OCI-LY1 (cell line): Measurements from ENCODE around the gene BPNT1.
"Not testable (repeated sequence)": the region's sequence is repeated elsewhere in the genome, so short reads cannot be mapped to it uniquely, and the experiment has no call there.

ENCODE experiments used
- H2AFZ ChIP-seq: fragments of 200-600 bp; sonication (generic), shearing (Covaris generic); 2 replicates; pipeline ENCODE4 v1.6.0; 2014; ENCODE audit warnings: antibody characterized with exemption, mild to moderate bottlenecking, low read length
- H3F3A ChIP-seq: fragments of 200-600 bp; sonication (generic), shearing (Covaris generic); 2 replicates; pipeline ENCODE4 v1.6.0; 2014; ENCODE audit warnings: mild to moderate bottlenecking, antibody characterized with exemption, low read length, moderate library complexity; ENCODE audit not compliant: insufficient read depth
- H3K27ac ChIP-seq: fragments of 200-600 bp; sonication (generic); 2 replicates; pipeline ENCODE4 v1.5.1; 2014; ENCODE audit warnings: low read length, mixed run types, mild to moderate bottlenecking, low read depth; ENCODE audit not compliant: poor library complexity, severe bottlenecking
- H3K27me3 ChIP-seq: fragments of 200-600 bp; sonication (generic); 2 replicates; pipeline ENCODE4 v1.6.0; 2014; ENCODE audit warnings: antibody characterized with exemption, mild to moderate bottlenecking, low read length, moderate library complexity; ENCODE audit not compliant: insufficient read depth
- H3K36me3 ChIP-seq: fragments of 200-600 bp; sonication (generic); 2 replicates; pipeline ENCODE4 v1.6.1; 2014; ENCODE audit warnings: mild to moderate bottlenecking, antibody characterized with exemption, low read length, moderate library complexity, mixed read lengths; ENCODE audit not compliant: insufficient read depth
- H3K4me1 ChIP-seq: fragments of 200-600 bp; sonication (generic); 2 replicates; pipeline ENCODE4 v1.5.1; 2014; ENCODE audit warnings: mild to moderate bottlenecking, low read length, moderate library complexity; ENCODE audit not compliant: insufficient read depth, severe bottlenecking
- H3K4me2 ChIP-seq: fragments of 200-600 bp; sonication (generic), shearing (Covaris generic); 2 replicates; pipeline ENCODE4 v1.6.1; 2014; ENCODE audit warnings: low read length
- H3K4me3 ChIP-seq: fragments of 200-600 bp; sonication (generic); 2 replicates; pipeline ENCODE4 v1.5.1; 2014; ENCODE audit warnings: low read length, low read depth, mild to moderate bottlenecking, mixed read lengths; ENCODE audit not compliant: poor library complexity, severe bottlenecking
- H3K79me2 ChIP-seq: fragments of 200-600 bp; shearing (Covaris generic); 2 replicates; pipeline ENCODE4 v1.6.1; 2016; ENCODE audit warnings: mixed run types, low read length, mixed read lengths; ENCODE audit not compliant: insufficient read depth
- H3K9ac ChIP-seq: fragments of 200-600 bp; sonication (generic), shearing (Covaris generic); 2 replicates; pipeline ENCODE4 v1.6.1; 2014; ENCODE audit warnings: mild to moderate bottlenecking, low read length, mixed read lengths
- H3K9me2 ChIP-seq: fragments of 200-600 bp; sonication (generic), shearing (Covaris generic); 2 replicates; pipeline ENCODE4 v1.6.1; 2014; ENCODE audit warnings: low read depth, mild to moderate bottlenecking, low read length, mixed read lengths
- H3K9me3 ChIP-seq: fragments of 200-600 bp; shearing (Covaris generic); 2 replicates; pipeline ENCODE4 v1.6.1; 2014; ENCODE audit warnings: low read length, mixed read lengths
- H4K20me1 ChIP-seq: fragments of 200-600 bp; sonication (generic), shearing (Covaris generic); 2 replicates; pipeline ENCODE4 v1.6.0; 2016; ENCODE audit warnings: mild to moderate bottlenecking, low read length; ENCODE audit not compliant: insufficient read depth
- CTCF ChIP-seq: fragments of 200-600 bp; sonication (generic), shearing (Covaris generic); IDR thresholded peaks from 2 replicates; pipeline ENCODE4 v1.5.1; 2017; ENCODE audit warnings: mild to moderate bottlenecking, antibody characterized with exemption, low read length, moderate library complexity, mixed read lengths
- EZH2 ChIP-seq: fragments of 200-600 bp; sonication (generic), shearing (Covaris generic); IDR thresholded peaks from 2 replicates; pipeline ENCODE4 v1.8.0; 2017; ENCODE audit warnings: borderline replicate concordance, mixed run types, mild to moderate bottlenecking, antibody characterized with exemption, low read length, moderate library complexity, mixed read lengths

BPNT1 gene

GRCh38 chr1:220119043-220119512, 29.5 kb upstream of the BPNT1 start:
- H3K9ac ChIP-seq = no peak overlapping the region
- H3K4me3 ChIP-seq = no peak overlapping the region
- no peaks in the 10 kb centered on the region for H3F3A ChIP-seq
- peaks cover 43% of the 10 kb centered on the region for H3K36me3 ChIP-seq
- no peaks in the 10 kb centered on the region for H3K9me2 ChIP-seq
- no peak overlapping the region for H2AFZ ChIP-seq
- H3K27me3 ChIP-seq = no peaks in the 10 kb centered on the region
- H3K9me3 ChIP-seq = no peaks in the 10 kb centered on the region
- TF ChIP-seq EZH2 (no peak), CTCF (no peak)
- H3K79me2 ChIP-seq = no peaks in the 10 kb centered on the region
- H4K20me1 ChIP-seq = no peaks in the 10 kb centered on the region
- no peak overlapping the region for H3K4me2 ChIP-seq
- H3K27ac ChIP-seq = no peak overlapping the region
- H3K4me1 ChIP-seq = no peaks in the 10 kb centered on the region

- Histone ChIP-seq H3K79me2 (no peaks in the 10 kb centered on the region), H3K9me2 (no peaks in the 10 kb centered on the region), H3F3A (no peaks in the 10 kb centered on the region), H3K4me2 (no peak overlapping the region), H3K4me1 (no peaks in the 10 kb centered on the region), H3K9me3 (no peaks in the 10 kb centered on the region), H3K27me3 (no peaks in the 10 kb centered on the region), H3K9ac (no peak overlapping the region), H2AFZ (no peak overlapping the region), H4K20me1 (no peaks in the 10 kb centered on the region), H3K27ac (no peak overlapping the region), H3K4me3 (no peak overlapping the region), H3K36me3 (peaks cover 70% of the 10 kb centered on the region)
- TF ChIP-seq CTCF (peak; percentile 66), EZH2 (no peak)
Observed at GRCh38 chr1:220113136-220113695, 23.6 kb upstream of the BPNT1 start.

- H3K36me3 ChIP-seq = peaks cover 68% of the 10 kb centered on the region
- H3K27me3 ChIP-seq, H3K4me1 ChIP-seq, H3K4me3 ChIP-seq, H4K20me1 ChIP-seq, H3K4me2 ChIP-seq, H3K79me2 ChIP-seq, H3K9me3 ChIP-seq, H3K9ac ChIP-seq, H3K9me2 ChIP-seq, H2AFZ ChIP-seq, H3K27ac ChIP-seq, H3F3A ChIP-seq: not testable (repeated sequence)
Observed at GRCh38 chr1:220112600-220112999, 23.0 kb upstream of the BPNT1 start.

GRCh38 chr1:220110473-220110872, 20.9 kb upstream of the BPNT1 start:
- H3K4me1 ChIP-seq, H2AFZ ChIP-seq, H3K9me2 ChIP-seq, H3K4me3 ChIP-seq, H3K4me2 ChIP-seq, H4K20me1 ChIP-seq, H3K27ac ChIP-seq, H3K79me2 ChIP-seq, H3K9me3 ChIP-seq, H3K27me3 ChIP-seq, H3K9ac ChIP-seq, H3F3A ChIP-seq: not testable (repeated sequence)
- peaks cover 72% of the 10 kb centered on the region for H3K36me3 ChIP-seq
